Omental fat pad (tissue), 4 donors: ENCODE data around the gene CEP57. TPM values are rescaled to one million over a fixed set of nuclear protein-coding genes. Genes with fewer than 3 reads are reported as not detected.

Experiments
- ATAC-seq: fragments of 150-250 bp; one replicate; pipeline ENCODE4 v1.9.1; 2016; ENCODE audit warnings: mild to moderate bottlenecking, moderate library complexity; ENCODE audit not compliant: low FRiP score
- DNase-seq: peaks from one replicate; pipeline ENCODE4 v3.0.0-alpha.2; 2019; ENCODE audit warnings: low spot score
- CTCF ChIP-seq, 3 donors: fragments of 450-650 bp; IDR thresholded peaks; one replicate each; pipeline ENCODE4 v1.5.1; 2016 to 2017; ENCODE audit warnings: antibody characterized with exemption in 3 of 3, mild to moderate bottlenecking in 3 of 3, moderate library complexity in 2 of 3
- total RNA-seq, 4 donors: library from RNA; depleted of rRNA; stranded (reverse); fragments of >200 nt; gene quantifications; one replicate each; pipeline ENCODE4 v1.1.0, GENCODE V29; 2016

CEP57 gene
- total RNA-seq, 4 donors from 2014 or later, result 17.8 to 38.9 (median 30.4) TPM

GRCh38 chr11:95790933-95791708 lies 823 bp downstream of the CEP57 start:
- peak; percentile 33 for ATAC-seq
- no peak for TF ChIP-seq CTCF (IDR thresholded peaks at IDR 0.05)
- peak; percentile 55 for DNase-seq

GRCh38 chr11:95791709-95792033 lies 1.4 kb downstream of the CEP57 start:
- ATAC-seq, result no peak
- no peak for TF ChIP-seq CTCF (IDR thresholded peaks at IDR 0.05)

GRCh38 chr11:95792200-95792599 lies 1.9 kb downstream of the CEP57 start:
- DNase-seq, result no peak
- TF ChIP-seq CTCF (IDR thresholded peaks at IDR 0.05), result no peak
- ATAC-seq, result no peak

More at GRCh38 chr11:95791709-95792033, 1.4 kb downstream of the CEP57 start:
- DNase-seq, result no peak

GRCh38 chr11:95792700-95793099 lies 2.4 kb downstream of the CEP57 start:
- ATAC-seq (no peak), DNase-seq (no peak)
- TF ChIP-seq CTCF (IDR thresholded peaks at IDR 0.05), result no peak

- TF ChIP-seq CTCF (IDR thresholded peaks at IDR 0.05), result no peak
- ATAC-seq (no peak), DNase-seq (no peak)
Measured at GRCh38 chr11:95793116-95793515, 2.8 kb downstream of the CEP57 start.

- DNase-seq (no peak), ATAC-seq (no peak)
- no peak for TF ChIP-seq CTCF (IDR thresholded peaks at IDR 0.05)
Measured at GRCh38 chr11:95794086-95794485, 3.8 kb downstream of the CEP57 start.

GRCh38 chr11:95795627-95796295 lies 5.5 kb downstream of the CEP57 start:
- no peak for DNase-seq
- no peak for ATAC-seq
- TF ChIP-seq CTCF (IDR thresholded peaks at IDR 0.05), result no peak
